ENCODE results near the gene LRRN4CL. TPM values are rescaled to one million over a fixed set of nuclear protein-coding genes. Genes with fewer than 3 reads are reported as not detected.

LRRN4CL gene
- total RNA-seq, 2 experiments from 2014 or later = 0.65 to 0.79 TPM

- no peak for DNase-seq (ENCODE audit: low spot score)
- ChIA-PET POLR2A (interaction anchor here (0.5 to 8.3 kb wide), 8 partner anchors 11 to 1343 kb away, joined by 3 to 159 read pairs (median 4); partner anchors contain the start of genes INTS5, MARK2, MTA2 and TUT1), CTCF (ENCODE audit: unreplicated experiment) (no interaction called here)
- Histone ChIP-seq H2AFZ (ENCODE audit: low read length) (no peak overlapping the region), H4K20me1 (ENCODE audit: insufficient read depth, low read length) (peaks cover 6% of the 10 kb centered on the region; the same call in 1 of the 2 replicates), H3K9me3 (ENCODE audit: low read length) (no peaks in the 10 kb centered on the region), H3K4me2 (ENCODE audit: low read length) (peak overlapping the region; percentile 85), H3K9me2 (ENCODE audit: insufficient read depth, low read length) (no peaks in the 10 kb centered on the region), H3K79me2 (ENCODE audit: insufficient read depth, low read depth, low read length) (peaks cover 69% of the 10 kb centered on the region), H3K36me3 (ENCODE audit: insufficient read depth, low read length) (peaks cover 56% of the 10 kb centered on the region), H3K4me1 (ENCODE audit: insufficient read depth, low read length, poor library complexity, severe bottlenecking) (peaks cover 59% of the 10 kb centered on the region), H3K27ac (ENCODE audit: low read depth, low read length, poor library complexity, severe bottlenecking) (peak overlapping the region; percentile 39), H3K4me3 (ENCODE audit: low read depth, low read length, poor library complexity, severe bottlenecking) (peak overlapping the region; percentile 1)
- intact Hi-C loops (cut with micrococcal nuclease; ENCODE audit: unreplicated experiment) = loop anchor here (5.0 kb wide), 3 partner anchors 58 to 103 kb away; partner anchors contain the start of genes HNRNPUL2, TAF6L, TTC9C and TUT1
- no peak for TF ChIP-seq CTCF (conservative IDR thresholded peaks at IDR 0.05; ENCODE audit: low read length)
- no peak for TF ChIP-seq EZH2phosphoT487 (IDR thresholded peaks at IDR 0.05; ENCODE audit: borderline replicate concordance, low read depth, low read length)
- BruUV-seq (replicated peaks) = no TSS peak
Measured at GRCh38 chr11:62669420-62670161, 19.7 kb downstream of the LRRN4CL start.

GRCh38 chr11:62667460-62667859, 21.9 kb downstream of the LRRN4CL start:
- Histone ChIP-seq H4K20me1 (ENCODE audit: insufficient read depth, low read length) (peaks cover 6% of the 10 kb centered on the region; the same call in 1 of the 2 replicates), H2AFZ (ENCODE audit: low read length) (no peak overlapping the region), H3K4me3 (ENCODE audit: low read depth, low read length, poor library complexity, severe bottlenecking) (peak overlapping the region; percentile 86), H3K36me3 (ENCODE audit: insufficient read depth, low read length) (peaks cover 44% of the 10 kb centered on the region), H3K4me2 (ENCODE audit: low read length) (peak overlapping the region; percentile 89), H3K4me1 (ENCODE audit: insufficient read depth, low read length, poor library complexity, severe bottlenecking) (peaks cover 52% of the 10 kb centered on the region), H3K9me2 (ENCODE audit: insufficient read depth, low read length) (no peaks in the 10 kb centered on the region), H3K9me3 (ENCODE audit: low read length) (no peaks in the 10 kb centered on the region), H3K27ac (ENCODE audit: low read depth, low read length, poor library complexity, severe bottlenecking) (peak overlapping the region; percentile 94), H3K79me2 (ENCODE audit: insufficient read depth, low read depth, low read length) (peaks cover 71% of the 10 kb centered on the region)
- TF ChIP-seq EZH2phosphoT487 (IDR thresholded peaks at IDR 0.05; ENCODE audit: borderline replicate concordance, low read depth, low read length) (no peak), CTCF (conservative IDR thresholded peaks at IDR 0.05; ENCODE audit: low read length) (no peak)
- CTCF ChIA-PET (ENCODE audit: unreplicated experiment) = no interaction called here
- DNase-seq (ENCODE audit: low spot score) = peak; percentile 20
- intact Hi-C loops (cut with micrococcal nuclease; ENCODE audit: unreplicated experiment) = loop anchor here (5.0 kb wide), 1 partner anchor 75 kb away; the partner anchor contains the start of gene TUT1
- BruUV-seq (replicated peaks) = no TSS peak
- POLR2A ChIA-PET = interaction anchor here (0.7 to 8.3 kb wide), 7 partner anchors 14 to 174 kb away, joined by 3 to 159 read pairs (median 4); partner anchors contain the start of genes INTS5, MTA2, TMEM179B and TUT1

Data from OCI-LY7 (cell line).